ENCODE results near the gene STARD3. TPM values are rescaled to one million over a fixed set of nuclear protein-coding genes. Genes with fewer than 3 reads are reported as not detected.

STARD3 gene
- total and polyA plus RNA-seq, 9 of the 15 experiments (the other 6 are each of a cell fraction or from before 2014, with no cell fraction given): 0.63 to 87.0 (median 46.0) TPM

DNA sequence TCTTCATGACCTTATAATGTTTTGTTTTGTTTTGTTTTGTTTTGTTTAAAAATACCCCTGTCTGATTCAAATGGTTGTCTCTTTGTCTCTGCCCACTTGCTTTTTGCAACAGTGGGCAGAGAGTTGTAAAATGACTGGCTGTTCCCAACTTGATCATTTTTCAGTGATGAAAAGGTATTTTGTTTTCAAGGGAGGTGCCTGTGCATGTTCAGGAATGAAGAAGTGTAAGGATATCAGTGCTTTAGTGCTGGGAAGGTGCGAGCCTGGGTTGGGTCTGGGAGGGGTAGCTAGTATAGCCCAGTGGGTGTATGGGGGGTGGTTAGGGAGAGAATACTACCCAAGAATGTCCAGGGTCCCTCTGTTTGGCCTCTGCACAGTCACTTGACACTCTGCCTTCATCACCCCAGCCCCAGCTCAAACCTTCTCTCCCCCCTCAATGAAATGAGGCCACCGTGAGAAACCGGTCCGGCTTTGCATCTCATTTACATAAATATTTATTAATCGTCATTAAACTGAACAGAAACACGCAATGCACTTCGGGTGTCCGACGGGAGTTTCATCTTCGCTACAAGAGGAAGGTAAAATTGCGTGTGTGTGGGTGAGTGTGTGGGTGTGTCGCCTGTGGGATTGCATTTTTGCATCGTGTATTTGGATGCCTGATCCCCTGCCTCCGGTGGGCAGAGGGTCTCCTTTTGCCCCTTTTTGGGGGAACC, 33.5 kb upstream of the STARD3 start:
- Histone ChIP-seq H3K4me1 (replicated peaks in 1 of 2; ENCODE audit: control insufficient read depth in 2 of 2, insufficient read depth in 2 of 2, low read length in 2 of 2) (peaks cover under 1 to 55% of the 10 kb centered on the region in 2 experiments; a peak in 3 of 5 replicates), H3K27me3 (ENCODE audit: control insufficient read depth in 2 of 2, insufficient read depth in 2 of 2, low read length in 2 of 2) (peaks cover 62 to 80% of the 10 kb centered on the region in 2 experiments), H2AFZ (ENCODE audit: low read depth, low read length) (no peak overlapping the region), H3K4me2 (ENCODE audit: insufficient read depth, low read length) (no peak overlapping the region), H4K20me1 (replicated peaks; ENCODE audit: control insufficient read depth, insufficient read depth, low read length) (peaks cover 3% of the 10 kb centered on the region), H3K36me3 (ENCODE audit: control insufficient read depth, insufficient read depth, low read length) (no peaks in the 10 kb centered on the region), H3K9me1 (ENCODE audit: control insufficient read depth, insufficient read depth, low read length) (no peaks in the 10 kb centered on the region), H3K4me3 (no peak overlapping the region), H3K9ac (ENCODE audit: insufficient read depth in 1 of 2, low read depth in 2 of 2, low read length in 2 of 2) (no peak overlapping the region), H3K9me3 (replicated peaks; ENCODE audit: control insufficient read depth, insufficient read depth, low read depth, low read length) (no peaks in the 10 kb centered on the region), H3K27ac (ENCODE audit: extremely low read depth, low read depth, low read length) (no peak overlapping the region), H3K79me2 (ENCODE audit: control insufficient read depth, insufficient read depth, low read length) (no peaks in the 10 kb centered on the region)
- intact Hi-C loops (cut with micrococcal nuclease): no loop called here
- POLR2A ChIA-PET: interaction anchor here (0.5 kb wide), 1 partner anchor 14 kb away, joined by 3 read pairs; no protein-coding TSS in a partner anchor
- no peak for FAIRE-seq
- BruUV-seq (replicated peaks): no TSS peak
- in situ Hi-C loops (cut with MboI): loop anchor here (5.0 kb wide), 1 partner anchor 46 kb away; no protein-coding TSS in a partner anchor
- ATAC-seq: no peak
- CTCF ChIA-PET (ENCODE audit: low intra/inter-chr PET ratio): no interaction called here
- WGBS (ENCODE audit: insufficient coverage, low coverage, missing lambda C conversion rate): under 1% methylated on average over 14 of the region's 14 CpGs
- no peak for DNase-seq (ENCODE audit: extremely low read depth in 1 of 4, low spot score in 3 of 4)
- no peak for TF ChIP-seq HNRNPK (IDR thresholded peaks at IDR 0.05; ENCODE audit: low read depth, low read length, poor library complexity, severe bottlenecking)
- no peak for TF ChIP-seq NCOR1 (IDR thresholded peaks at IDR 0.05)
- TF ChIP-seq, protein P1, sequence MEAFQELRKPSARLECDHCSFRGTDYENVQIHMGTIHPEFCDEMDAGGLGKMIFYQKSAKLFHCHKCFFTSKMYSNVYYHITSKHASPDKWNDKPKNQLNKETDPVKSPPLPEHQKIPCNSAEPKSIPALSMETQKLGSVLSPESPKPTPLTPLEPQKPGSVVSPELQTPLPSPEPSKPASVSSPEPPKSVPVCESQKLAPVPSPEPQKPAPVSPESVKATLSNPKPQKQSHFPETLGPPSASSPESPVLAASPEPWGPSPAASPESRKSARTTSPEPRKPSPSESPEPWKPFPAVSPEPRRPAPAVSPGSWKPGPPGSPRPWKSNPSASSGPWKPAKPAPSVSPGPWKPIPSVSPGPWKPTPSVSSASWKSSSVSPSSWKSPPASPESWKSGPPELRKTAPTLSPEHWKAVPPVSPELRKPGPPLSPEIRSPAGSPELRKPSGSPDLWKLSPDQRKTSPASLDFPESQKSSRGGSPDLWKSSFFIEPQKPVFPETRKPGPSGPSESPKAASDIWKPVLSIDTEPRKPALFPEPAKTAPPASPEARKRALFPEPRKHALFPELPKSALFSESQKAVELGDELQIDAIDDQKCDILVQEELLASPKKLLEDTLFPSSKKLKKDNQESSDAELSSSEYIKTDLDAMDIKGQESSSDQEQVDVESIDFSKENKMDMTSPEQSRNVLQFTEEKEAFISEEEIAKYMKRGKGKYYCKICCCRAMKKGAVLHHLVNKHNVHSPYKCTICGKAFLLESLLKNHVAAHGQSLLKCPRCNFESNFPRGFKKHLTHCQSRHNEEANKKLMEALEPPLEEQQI (IDR thresholded peaks at IDR 0.05): no peak
- no peak for TF ChIP-seq RAD51 (IDR thresholded peaks at IDR 0.05; ENCODE audit: borderline replicate concordance, low read depth)
- no peak for TF ChIP-seq TBP (optimal IDR thresholded peaks at IDR 0.05; ENCODE audit: low read depth, low read length)
- no peak for TF ChIP-seq BACH1 (tag; IDR thresholded peaks at IDR 0.05)
- TF ChIP-seq ZNF239 (CRISPR knock-in tag; IDR thresholded peaks at IDR 0.05): no peak
- no peak for TF ChIP-seq ZNF232 (CRISPR knock-in tag; IDR thresholded peaks at IDR 0.05)
- TF ChIP-seq, protein P2, sequence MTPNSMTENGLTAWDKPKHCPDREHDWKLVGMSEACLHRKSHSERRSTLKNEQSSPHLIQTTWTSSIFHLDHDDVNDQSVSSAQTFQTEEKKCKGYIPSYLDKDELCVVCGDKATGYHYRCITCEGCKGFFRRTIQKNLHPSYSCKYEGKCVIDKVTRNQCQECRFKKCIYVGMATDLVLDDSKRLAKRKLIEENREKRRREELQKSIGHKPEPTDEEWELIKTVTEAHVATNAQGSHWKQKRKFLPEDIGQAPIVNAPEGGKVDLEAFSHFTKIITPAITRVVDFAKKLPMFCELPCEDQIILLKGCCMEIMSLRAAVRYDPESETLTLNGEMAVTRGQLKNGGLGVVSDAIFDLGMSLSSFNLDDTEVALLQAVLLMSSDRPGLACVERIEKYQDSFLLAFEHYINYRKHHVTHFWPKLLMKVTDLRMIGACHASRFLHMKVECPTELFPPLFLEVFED (CRISPR knock-in tag; conservative IDR thresholded peaks at IDR 0.05): no peak
- no peak for TF ChIP-seq ZNF668 (CRISPR knock-in tag; IDR thresholded peaks at IDR 0.05)
- no peak for TF ChIP-seq CBX3 (IDR thresholded peaks at IDR 0.05; ENCODE audit: borderline replicate concordance in 1 of 2, low read length in 2 of 2)
- TF ChIP-seq ATF1 (CRISPR knock-in tag; IDR thresholded peaks at IDR 0.05): no peak
- no peak for TF ChIP-seq ATF1 (tag; IDR thresholded peaks at IDR 0.05)
